ENCODE results near the gene RBM46. TPM values are rescaled to one million over a fixed set of nuclear protein-coding genes. Genes with fewer than 3 reads are reported as not detected.

RBM46 gene
- total RNA-seq, 1 donor from 2014 or later: 0.53 TPM

- no peak for FAIRE-seq
- DNase-seq (ENCODE audit: low read depth): no peak
- Histone ChIP-seq H3K27me3 (ENCODE audit: control insufficient read depth, insufficient read depth, low read length) (peaks cover 24% of the 10 kb centered on the region), H3K4me3 (ENCODE audit: low read depth, low read length) (peak overlapping the region; percentile 67), H3K36me3 (ENCODE audit: control insufficient read depth, insufficient read depth, low read length) (no peaks in the 10 kb centered on the region)
- no peak for TF ChIP-seq CTCF (IDR thresholded peaks at IDR 0.05; ENCODE audit: insufficient read depth, low read length, severe bottlenecking)
These were observed 36.6 kb upstream of the RBM46 start for GRCh38 chr4:154744341-154744926.

GRCh38 chr4:154757713-154758112 is 23.4 kb upstream of the RBM46 start:
- no peaks in the 10 kb centered on the region for H3K36me3 ChIP-seq (ENCODE audit: control insufficient read depth, insufficient read depth, low read length)
- no peak for TF ChIP-seq CTCF (IDR thresholded peaks at IDR 0.05; ENCODE audit: insufficient read depth, low read length, severe bottlenecking)
- H3K27me3 ChIP-seq (ENCODE audit: control insufficient read depth, insufficient read depth, low read length): peaks cover 3% of the 10 kb centered on the region
- H3K4me3 ChIP-seq (ENCODE audit: low read depth, low read length): no peak overlapping the region
- no peak for DNase-seq (ENCODE audit: low read depth)
- no peak for FAIRE-seq

- Histone ChIP-seq H3K27me3 (ENCODE audit: control insufficient read depth, insufficient read depth, low read length) (no peaks in the 10 kb centered on the region), H3K36me3 (ENCODE audit: control insufficient read depth, insufficient read depth, low read length) (no peaks in the 10 kb centered on the region), H3K4me3 (ENCODE audit: low read depth, low read length) (no peak overlapping the region)
- no peak for TF ChIP-seq CTCF (IDR thresholded peaks at IDR 0.05; ENCODE audit: insufficient read depth, low read length, severe bottlenecking)
- DNase-seq (ENCODE audit: low read depth) (no peak), FAIRE-seq (no peak)
These were observed 20.2 kb upstream of the RBM46 start for GRCh38 chr4:154760895-154761294.

GRCh38 chr4:154778264-154778663 is 2.8 kb upstream of the RBM46 start:
- TF ChIP-seq CTCF (IDR thresholded peaks at IDR 0.05; ENCODE audit: insufficient read depth, low read length, severe bottlenecking): no peak
- DNase-seq (ENCODE audit: low read depth) (no peak), FAIRE-seq (no peak)
- Histone ChIP-seq H3K36me3 (ENCODE audit: control insufficient read depth, insufficient read depth, low read length) (no peaks in the 10 kb centered on the region), H3K27me3 (ENCODE audit: control insufficient read depth, insufficient read depth, low read length) (peaks cover 2% of the 10 kb centered on the region), H3K4me3 (ENCODE audit: low read depth, low read length) (no peak overlapping the region)

- DNase-seq (ENCODE audit: low read depth): peak; percentile 59
- FAIRE-seq: no peak
- Histone ChIP-seq H3K4me3 (ENCODE audit: low read depth, low read length) (no peak overlapping the region), H3K36me3 (ENCODE audit: control insufficient read depth, insufficient read depth, low read length) (no peaks in the 10 kb centered on the region), H3K27me3 (ENCODE audit: control insufficient read depth, insufficient read depth, low read length) (peaks cover 2% of the 10 kb centered on the region)
- TF ChIP-seq CTCF (IDR thresholded peaks at IDR 0.05; ENCODE audit: insufficient read depth, low read length, severe bottlenecking): peak; percentile 54
These were observed 1.6 kb upstream of the RBM46 start for GRCh38 chr4:154779362-154779947.

GRCh38 chr4:154781983-154782293 is 866 bp downstream of the RBM46 start:
- no peak for TF ChIP-seq CTCF (IDR thresholded peaks at IDR 0.05; ENCODE audit: insufficient read depth, low read length, severe bottlenecking)
- no peaks in the 10 kb centered on the region for H3K36me3 ChIP-seq (ENCODE audit: control insufficient read depth, insufficient read depth, low read length)
- peaks cover 2% of the 10 kb centered on the region for H3K27me3 ChIP-seq (ENCODE audit: control insufficient read depth, insufficient read depth, low read length)
- no peak for DNase-seq (ENCODE audit: low read depth)
- no peak for FAIRE-seq
- no peak overlapping the region for H3K4me3 ChIP-seq (ENCODE audit: low read depth, low read length)
